Hepatocyte (in vitro differentiated cells): ENCODE data around the gene CSF3. TPM values are rescaled to one million over a fixed set of nuclear protein-coding genes. Genes with fewer than 3 reads are reported as not detected.

Experiments used
- DNase-seq: peaks from one replicate; pipeline ENCODE4 v3.0.0-alpha.2; 2016; ENCODE audit warnings: low spot score
- H2AFZ ChIP-seq: fragments of 200-600 bp; sonication (generic); 2 replicates; pipeline ENCODE4 v1.6.0; 2016; ENCODE audit warnings: antibody characterized with exemption, mild to moderate bottlenecking
- H3K27ac ChIP-seq: fragments of 200-600 bp; sonication (generic); 2 replicates; pipeline ENCODE4 v1.5.1; 2016; ENCODE audit warnings: mild to moderate bottlenecking
- H3K27me3 ChIP-seq: fragments of 200-600 bp; sonication (generic); 2 replicates; pipeline ENCODE4 v1.6.1; 2016
- H3K36me3 ChIP-seq: fragments of 200-600 bp; sonication (generic); replicated peaks from 2 replicates; pipeline ENCODE4 v1.5.1; 2016; ENCODE audit warnings: low read depth; ENCODE audit not compliant: insufficient read depth
- H3K4me1 ChIP-seq: fragments of 200-600 bp; sonication (generic); 2 replicates; pipeline ENCODE4 v1.5.1; 2016; ENCODE audit warnings: mild to moderate bottlenecking, moderate library complexity; ENCODE audit not compliant: insufficient read depth
- H3K4me2 ChIP-seq: fragments of 200-600 bp; sonication (generic); 2 replicates; pipeline ENCODE4 v1.6.0; 2016
- H3K4me3 ChIP-seq: fragments of 200-600 bp; sonication (generic); 2 replicates; pipeline ENCODE4 v1.5.1; 2016; ENCODE audit warnings: mild to moderate bottlenecking
- H3K79me2 ChIP-seq: fragments of 200-600 bp; sonication (generic); 2 replicates; pipeline ENCODE4 v1.6.0; 2017; ENCODE audit warnings: mild to moderate bottlenecking
- H3K9me2 ChIP-seq: fragments of 200-600 bp; sonication (generic); replicated peaks from 2 replicates; pipeline ENCODE4 v1.6.0; 2017; ENCODE audit warnings: mild to moderate bottlenecking; ENCODE audit not compliant: insufficient read depth
- H3K9me3 ChIP-seq: fragments of 200-600 bp; sonication (generic); 2 replicates; pipeline ENCODE4 v1.5.1; 2016; ENCODE audit warnings: low read depth, mild to moderate bottlenecking
- H4K20me1 ChIP-seq: fragments of 200-600 bp; sonication (generic); 2 replicates; pipeline ENCODE4 v1.6.0; 2016; ENCODE audit warnings: mild to moderate bottlenecking; ENCODE audit not compliant: insufficient read depth, poor library complexity, severe bottlenecking
- CTCF ChIP-seq: fragments of 200-600 bp; sonication (generic); IDR thresholded peaks from 2 replicates; pipeline ENCODE4 v1.5.1; 2016; ENCODE audit warnings: antibody characterized with exemption, mild to moderate bottlenecking; ENCODE audit not compliant: poor library complexity
- EZH2 ChIP-seq: fragments of 200-600 bp; sonication (generic); IDR thresholded peaks from 2 replicates; pipeline ENCODE4 v1.6.1; 2016; ENCODE audit warnings: antibody characterized with exemption, mild to moderate bottlenecking, borderline replicate concordance
- EZH2phosphoT487 ChIP-seq: fragments of 200-600 bp; sonication (generic); IDR thresholded peaks from one replicate; pipeline ENCODE4 v1.6.1; 2018; ENCODE audit warnings: antibody characterized with exemption, mild to moderate bottlenecking, low read depth, moderate library complexity; ENCODE audit not compliant: unreplicated experiment, severe bottlenecking
- WGBS: methylation state at CpG from one replicate; pipeline ENCODE4 v1.1.6; 2016; ENCODE audit warnings: low lambda C conversion rate; ENCODE audit errors: missing lambda C conversion rate; 5-methylcytosine and 5-hydroxymethylcytosine counted together
- polyA plus RNA-seq: library from polyadenylated mRNA; unstranded; fragments of >200 nt; fragmentation: Nextera tagmentation; extraction: Ambion mirVana; gene quantifications from 2 replicates; pipeline ENCODE4 v1.2.1, GENCODE V29; 2016
- total RNA-seq: library from RNA; depleted of rRNA; stranded (reverse); fragments of >200 nt; gene quantifications from 2 replicates; pipeline ENCODE4 v1.2.3, GENCODE V29; 2014

CSF3 gene
- total and polyA plus RNA-seq, 2 experiments from 2014 or later = 0.36 TPM; not detected in 1

- TF ChIP-seq EZH2 (no peak), EZH2phosphoT487 (no peak), CTCF (no peak)
- Histone ChIP-seq H3K4me2 (no peak overlapping the region), H2AFZ (no peak overlapping the region), H3K4me1 (peaks cover 14% of the 10 kb centered on the region), H4K20me1 (no peaks in the 10 kb centered on the region), H3K27me3 (no peaks in the 10 kb centered on the region), H3K9me3 (no peaks in the 10 kb centered on the region), H3K4me3 (no peak overlapping the region), H3K9me2 (no peaks in the 10 kb centered on the region), H3K79me2 (no peaks in the 10 kb centered on the region), H3K27ac (no peak overlapping the region), H3K36me3 (no peaks in the 10 kb centered on the region)
- 49% methylated on average over 13 of the region's 15 CpGs for WGBS
- DNase-seq = peak; percentile 12
These were observed 3.2 kb downstream of the CSF3 start for GRCh38 chr17:40018211-40019121.

GRCh38 chr17:40019140-40019991 lies 4.1 kb downstream of the CSF3 start:
- peak; percentile 4 for DNase-seq
- H3K4me3 ChIP-seq = no peak overlapping the region
- H4K20me1 ChIP-seq = no peaks in the 10 kb centered on the region
- peaks cover 12% of the 10 kb centered on the region for H3K4me1 ChIP-seq
- no peaks in the 10 kb centered on the region for H3K36me3 ChIP-seq
- TF ChIP-seq EZH2phosphoT487 (no peak), CTCF (no peak), EZH2 (no peak)
- no peaks in the 10 kb centered on the region for H3K27me3 ChIP-seq
- H3K9me2 ChIP-seq = no peaks in the 10 kb centered on the region
- no peak overlapping the region for H3K4me2 ChIP-seq
- H3K27ac ChIP-seq = no peak overlapping the region
- no peaks in the 10 kb centered on the region for H3K79me2 ChIP-seq
- H3K9me3 ChIP-seq = no peaks in the 10 kb centered on the region
- no peak overlapping the region for H2AFZ ChIP-seq
- 83% methylated on average over 24 of the region's 24 CpGs for WGBS

- Histone ChIP-seq H3K36me3 (no peaks in the 10 kb centered on the region), H3K79me2 (no peaks in the 10 kb centered on the region)
These were observed 4.9 kb downstream of the CSF3 start for GRCh38 chr17:40020146-40020545.

More at GRCh38 chr17:40020146-40020545, 4.9 kb downstream of the CSF3 start:
- TF ChIP-seq CTCF (no peak), EZH2phosphoT487 (no peak), EZH2 (no peak)
- Histone ChIP-seq H2AFZ (no peak overlapping the region), H3K4me2 (no peak overlapping the region), H3K27me3 (no peaks in the 10 kb centered on the region), H3K9me3 (no peaks in the 10 kb centered on the region), H3K9me2 (no peaks in the 10 kb centered on the region), H4K20me1 (no peaks in the 10 kb centered on the region), H3K27ac (no peak overlapping the region), H3K4me1 (peaks cover 6% of the 10 kb centered on the region), H3K4me3 (no peak overlapping the region)
- WGBS = 95% methylated on average over 12 of the region's 13 CpGs
- no peak for DNase-seq
